CD14-positive monocyte (primary cell): ENCODE measurements around the gene VGLL2. TPM values are rescaled to one million over a fixed set of nuclear protein-coding genes. Genes with fewer than 3 reads are reported as not detected.

Source experiments
- DNase-seq, 3 donors: peaks; one replicate each; pipeline ENCODE4 v3.0.0-alpha.2; 2011 to 2022
- H2AFZ ChIP-seq: 2 replicates; pipeline ENCODE4 v1.6.0; 2012; ENCODE audit warnings: mild to moderate bottlenecking, low read depth, low read length, inconsistent platforms; ENCODE audit not compliant: insufficient read depth, poor library complexity, severe bottlenecking
- H3K27ac ChIP-seq, 2 donors: 1 replicate in 1 of 2; 2 replicates in 1 of 2; pipeline ENCODE4 v1.5.1; 2012 to 2013; ENCODE audit warnings: low read length in 2 of 2, control low read depth in 1 of 2, inconsistent platforms in 1 of 2, low read depth in 1 of 2, mild to moderate bottlenecking in 1 of 2
- H3K27me3 ChIP-seq, 2 donors: one replicate each; pipeline versions ENCODE4 v1.6.0 to v1.6.1; 2011 to 2013; ENCODE audit warnings: low read length in 2 of 2; ENCODE audit not compliant: control insufficient read depth in 2 of 2, insufficient read depth in 2 of 2
- H3K36me3 ChIP-seq, 2 donors: replicated peaks in 1 of 2; 1 replicate in 1 of 2; 2 replicates in 1 of 2; pipeline versions ENCODE4 v1.5.1 to v1.6.1; 2012 to 2013; ENCODE audit warnings: low read length in 2 of 2, control low read depth in 1 of 2, inconsistent platforms in 1 of 2, mild to moderate bottlenecking in 1 of 2; ENCODE audit not compliant: insufficient read depth in 2 of 2, control insufficient read depth in 1 of 2
- H3K4me1 ChIP-seq, 2 donors: 1 replicate in 1 of 2; 2 replicates in 1 of 2; pipeline versions ENCODE4 v1.5.1 to v1.6.1; 2012 to 2013; ENCODE audit warnings: low read length in 2 of 2, control low read depth in 1 of 2, inconsistent platforms in 1 of 2, mild to moderate bottlenecking in 1 of 2, moderate library complexity in 1 of 2; ENCODE audit not compliant: insufficient read depth in 2 of 2, control insufficient read depth in 1 of 2
- H3K4me2 ChIP-seq: replicated peaks from 2 replicates; pipeline ENCODE3; 2012; ENCODE audit warnings: low read length, moderate library complexity, mild to moderate bottlenecking; ENCODE audit not compliant: poor library complexity, severe bottlenecking; ENCODE audit errors: extremely low read depth
- H3K4me3 ChIP-seq, 3 experiments: fragments of 200-600 bp in 1 of 3; sonication (generic) in 1 of 3; replicated peaks in 1 of 3; 1 replicate in 2 of 3; 2 replicates in 1 of 3; pipeline ENCODE4 v1.5.1; 2011 to 2013; ENCODE audit warnings: low read length in 3 of 3, mild to moderate bottlenecking in 3 of 3, control low read depth in 2 of 3, low read depth in 2 of 3, inconsistent platforms in 1 of 3, moderate library complexity in 1 of 3
- H3K79me2 ChIP-seq: 2 replicates; pipeline ENCODE4 v1.6.0; 2012; ENCODE audit warnings: mild to moderate bottlenecking, control low read depth, inconsistent platforms, low read length, moderate library complexity; ENCODE audit not compliant: insufficient read depth
- H3K9ac ChIP-seq: 2 replicates; pipeline ENCODE4 v1.6.0; 2017; ENCODE audit warnings: low read length, mild to moderate bottlenecking; ENCODE audit not compliant: insufficient read depth, poor library complexity, severe bottlenecking
- H3K9me3 ChIP-seq, 2 donors: replicated peaks in 1 of 2; 1 replicate in 1 of 2; 2 replicates in 1 of 2; pipeline versions ENCODE4 v1.5.1 to v1.6.1; 2012 to 2013; ENCODE audit warnings: low read length in 2 of 2, control low read depth in 1 of 2; ENCODE audit not compliant: control insufficient read depth in 1 of 2, insufficient read depth in 1 of 2
- H4K20me1 ChIP-seq: 2 replicates; pipeline ENCODE4 v1.6.0; 2012; ENCODE audit warnings: mild to moderate bottlenecking, low read length, control low read depth, moderate library complexity; ENCODE audit not compliant: insufficient read depth
- H3K27ac Mint-ChIP-seq, 7 donors: one replicate each; pipeline ENCODE4 v1.8.0; 2020; ENCODE audit warnings: mild to moderate bottlenecking in 7 of 7, mixed read lengths in 7 of 7, moderate library complexity in 6 of 7, inconsistent platforms in 2 of 7
- H3K27me3 Mint-ChIP-seq, 3 donors: one replicate each; pipeline ENCODE4 v1.8.0; 2021 to 2022; ENCODE audit warnings: low read depth in 3 of 3, mild to moderate bottlenecking in 3 of 3, mixed read lengths in 3 of 3, moderate library complexity in 3 of 3, inconsistent platforms in 1 of 3
- H3K36me3 Mint-ChIP-seq, 2 donors: one replicate each; pipeline ENCODE4 v1.8.0; 2020; ENCODE audit warnings: mixed read lengths in 2 of 2, inconsistent platforms in 1 of 2, mild to moderate bottlenecking in 1 of 2
- H3K4me1 Mint-ChIP-seq: one replicate; pipeline ENCODE4 v1.8.0; 2020; ENCODE audit warnings: mild to moderate bottlenecking, mixed read lengths
- H3K4me3 Mint-ChIP-seq, 2 donors: one replicate each; pipeline ENCODE4 v1.8.0; 2020; ENCODE audit warnings: mild to moderate bottlenecking in 2 of 2, mixed read lengths in 2 of 2, moderate library complexity in 1 of 2
- H3K9me3 Mint-ChIP-seq, 7 donors: one replicate each; pipeline ENCODE4 v1.8.0; 2020 to 2022; ENCODE audit warnings: mixed read lengths in 7 of 7, mild to moderate bottlenecking in 6 of 7, moderate library complexity in 6 of 7, inconsistent platforms in 2 of 7
- WGBS: methylation state at CpG from one replicate; pipeline ENCODE4 v1.1.5; 2013; ENCODE audit warnings: missing lambda C conversion rate; ENCODE audit not compliant: insufficient coverage; 5-methylcytosine and 5-hydroxymethylcytosine counted together
- intact Hi-C, 2 donors: fragments of 100-400 bp; cut with micrococcal nuclease; formaldehyde crosslinking; loops; one replicate each; pipeline versions ENCODE4 v1.15.0 to v1.15.1; 2023
- polyA plus RNA-seq, 3 donors: library from polyadenylated mRNA; depleted of rRNA in 1 of 3; unstranded in 2 of 3; stranded (reverse) in 1 of 3; fragments of 300-500 nt in 2 of 3; fragments of >200 nt in 1 of 3; fragmentation: Illumina TruSeq in 2 of 3; gene quantifications; 1 replicate in 2 of 3; 2 replicates in 1 of 3; pipeline ENCODE4 v1.2.3, GENCODE V29; 2012 to 2021
- TF ChIP-seq, protein P1 (sequence below): fragments of 200-600 bp; IDR thresholded peaks from one replicate; pipeline ENCODE4 v1.8.0; 2022; ENCODE audit warnings: antibody characterized with exemption, mild to moderate bottlenecking

The VGLL2 gene
- polyA plus RNA-seq, 3 donors: not detected

DNA sequence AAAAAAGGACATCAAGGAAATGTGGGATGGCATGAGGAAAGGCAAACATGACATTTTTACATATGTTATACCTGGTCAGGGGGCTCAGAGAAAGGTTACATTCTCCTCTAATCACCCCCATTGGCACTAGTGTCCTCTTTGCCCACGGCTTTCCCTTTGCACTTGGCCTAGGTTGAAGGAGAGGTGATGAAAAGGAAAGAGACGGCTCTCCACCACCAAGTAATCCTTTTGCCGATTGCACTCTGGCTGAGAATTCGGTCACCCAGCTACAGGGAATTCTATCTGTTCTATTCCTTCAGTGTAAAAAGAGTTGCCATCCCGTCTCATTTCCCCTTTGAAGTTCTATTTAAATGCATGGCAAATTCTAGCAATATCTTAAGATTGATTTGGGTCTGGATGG lies 10.4 kb downstream of the VGLL2 start:
- TF ChIP-seq, protein P1, sequence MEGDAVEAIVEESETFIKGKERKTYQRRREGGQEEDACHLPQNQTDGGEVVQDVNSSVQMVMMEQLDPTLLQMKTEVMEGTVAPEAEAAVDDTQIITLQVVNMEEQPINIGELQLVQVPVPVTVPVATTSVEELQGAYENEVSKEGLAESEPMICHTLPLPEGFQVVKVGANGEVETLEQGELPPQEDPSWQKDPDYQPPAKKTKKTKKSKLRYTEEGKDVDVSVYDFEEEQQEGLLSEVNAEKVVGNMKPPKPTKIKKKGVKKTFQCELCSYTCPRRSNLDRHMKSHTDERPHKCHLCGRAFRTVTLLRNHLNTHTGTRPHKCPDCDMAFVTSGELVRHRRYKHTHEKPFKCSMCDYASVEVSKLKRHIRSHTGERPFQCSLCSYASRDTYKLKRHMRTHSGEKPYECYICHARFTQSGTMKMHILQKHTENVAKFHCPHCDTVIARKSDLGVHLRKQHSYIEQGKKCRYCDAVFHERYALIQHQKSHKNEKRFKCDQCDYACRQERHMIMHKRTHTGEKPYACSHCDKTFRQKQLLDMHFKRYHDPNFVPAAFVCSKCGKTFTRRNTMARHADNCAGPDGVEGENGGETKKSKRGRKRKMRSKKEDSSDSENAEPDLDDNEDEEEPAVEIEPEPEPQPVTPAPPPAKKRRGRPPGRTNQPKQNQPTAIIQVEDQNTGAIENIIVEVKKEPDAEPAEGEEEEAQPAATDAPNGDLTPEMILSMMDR: no peak
- H3K4me3 Mint-ChIP-seq: no peak overlapping the region
- peaks cover 29 to 42% (median 32%) of the 10 kb centered on the region in 3 donors for H3K27me3 Mint-ChIP-seq
- Histone ChIP-seq H3K9ac (no peak overlapping the region), H2AFZ (no peak overlapping the region), H3K27me3 (peaks cover 35 to 43% of the 10 kb centered on the region in 2 donors), H3K9me3 (peaks cover 0 to 6% of the 10 kb centered on the region in 2 donors), H3K4me2 (no peak overlapping the region), H3K36me3 (no peaks in the 10 kb centered on the region), H3K79me2 (no peaks in the 10 kb centered on the region), H4K20me1 (no peaks in the 10 kb centered on the region), H3K4me1 (no peaks in the 10 kb centered on the region), H3K4me3 (no peak overlapping the region), H3K27ac (no peak overlapping the region)
- WGBS: no CpG with 5 or more reads among the region's 5 CpGs
- peaks cover 0 to 3% (median 0%) of the 10 kb centered on the region in 7 donors for H3K9me3 Mint-ChIP-seq
- DNase-seq: no peak
- peaks cover 2% of the 10 kb centered on the region for H3K4me1 Mint-ChIP-seq
- no peaks in the 10 kb centered on the region for H3K36me3 Mint-ChIP-seq
- H3K27ac Mint-ChIP-seq: no peak overlapping the region
- intact Hi-C loops: no loop called here

- Histone ChIP-seq H3K27ac (no peak overlapping the region), H3K4me2 (no peak overlapping the region), H3K4me1 (no peaks in the 10 kb centered on the region), H4K20me1 (no peaks in the 10 kb centered on the region), H3K4me3 (no peak overlapping the region), H3K9me3 (peaks cover 0 to 6% of the 10 kb centered on the region in 2 donors), H2AFZ (no peak overlapping the region), H3K36me3 (no peaks in the 10 kb centered on the region), H3K27me3 (peaks cover 25 to 33% of the 10 kb centered on the region in 2 donors), H3K9ac (no peak overlapping the region), H3K79me2 (no peaks in the 10 kb centered on the region)
- intact Hi-C loops: no loop called here
- Mint-ChIP-seq H3K27me3 (peaks cover 21 to 33% (median 23%) of the 10 kb centered on the region in 3 donors), H3K36me3 (no peaks in the 10 kb centered on the region), H3K27ac (no peak overlapping the region), H3K4me1 (no peaks in the 10 kb centered on the region), H3K9me3 (no peaks in the 10 kb centered on the region), H3K4me3 (no peak overlapping the region)
- TF ChIP-seq, protein P1: no peak
- 100% methylated on average over 1 of the region's 10 CpGs for whole genome bisulfite sequencing
- no peak for DNase-seq
Measured at GRCh38 chr6:117276778-117277316, 11.5 kb downstream of the VGLL2 start.
